PFSK-1 (cell line): ENCODE results near the gene FAM120B.

ENCODE experiments used
- FOXP2 ChIP-seq: optimal IDR thresholded peaks from 2 replicates; pipeline ENCODE3; 2011; ENCODE audit warnings: borderline replicate concordance, control low read depth, inconsistent platforms; ENCODE audit not compliant: insufficient read depth; ENCODE audit errors: extremely low read length, extremely low read depth
- POLR2AphosphoS5 ChIP-seq: IDR thresholded peaks from 2 replicates; pipeline ENCODE4 v1.6.1; 2012; ENCODE audit warnings: low read depth, mild to moderate bottlenecking, control low read depth, low read length, moderate library complexity
- SIN3A ChIP-seq: IDR thresholded peaks from 2 replicates; pipeline ENCODE4 v1.6.1; 2012; ENCODE audit warnings: mild to moderate bottlenecking, low read length, moderate library complexity, borderline replicate concordance; ENCODE audit not compliant: insufficient read depth
- TAF1 ChIP-seq: IDR thresholded peaks from 2 replicates; pipeline ENCODE4 v1.6.1; 2012; ENCODE audit warnings: low read length, control low read depth, borderline replicate concordance; ENCODE audit not compliant: insufficient read depth
- TF ChIP-seq, protein P1 (sequence below), 2 experiments: IDR thresholded peaks; 2 replicates each; pipeline versions ENCODE4 v1.6.1 to v1.8.0; 2011 to 2012; ENCODE audit warnings: low read depth in 2 of 2, low read length in 2 of 2, control low read depth in 1 of 2, inconsistent platforms in 1 of 2, mild to moderate bottlenecking in 1 of 2, moderate library complexity in 1 of 2; ENCODE audit not compliant: insufficient read depth in 1 of 2

DNA sequence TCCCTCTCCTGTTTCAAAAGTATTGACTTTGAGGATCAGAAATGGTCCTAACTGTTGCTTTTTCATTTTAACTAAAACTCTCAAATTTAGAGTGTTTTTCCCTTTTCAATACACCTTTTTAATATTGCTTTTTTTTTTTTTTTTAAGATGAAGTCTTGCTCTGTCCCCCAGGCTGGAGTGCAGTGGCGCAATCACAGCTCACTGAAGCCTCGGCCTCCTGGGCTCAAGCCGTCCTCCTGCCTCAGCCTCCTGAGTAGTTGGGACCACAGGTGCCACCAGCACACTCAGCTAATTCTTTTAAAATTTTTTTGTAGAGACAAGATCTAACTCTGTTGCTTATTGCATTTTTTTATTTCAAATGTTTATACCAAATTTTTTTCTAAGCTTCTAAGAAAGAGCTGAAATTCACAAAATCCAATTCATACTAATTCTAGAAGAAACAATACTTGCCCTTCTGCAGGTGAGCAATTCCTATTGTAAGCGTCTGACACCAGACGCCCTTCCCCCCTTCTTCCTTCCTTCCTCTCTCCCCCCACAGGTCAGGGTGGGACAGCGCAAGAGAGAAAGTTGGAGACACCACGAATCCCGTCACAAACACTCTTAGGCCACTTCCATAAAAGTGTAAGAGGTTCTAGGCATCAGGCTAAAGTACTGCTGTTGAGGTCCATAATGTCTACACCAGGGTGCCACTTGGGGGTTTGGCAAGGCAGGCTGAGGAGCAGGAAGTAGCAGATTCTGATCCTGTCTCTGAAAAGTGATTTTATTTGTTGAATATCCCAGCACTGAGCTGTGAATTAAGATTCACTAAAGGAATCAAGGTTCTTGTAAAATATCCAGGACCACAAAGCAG lies 28.4 kb upstream of the FAM120B start:
- TF ChIP-seq TAF1, result no peak
- no peak for TF ChIP-seq POLR2AphosphoS5
- TF ChIP-seq SIN3A, result no peak
- TF ChIP-seq, protein P1, sequence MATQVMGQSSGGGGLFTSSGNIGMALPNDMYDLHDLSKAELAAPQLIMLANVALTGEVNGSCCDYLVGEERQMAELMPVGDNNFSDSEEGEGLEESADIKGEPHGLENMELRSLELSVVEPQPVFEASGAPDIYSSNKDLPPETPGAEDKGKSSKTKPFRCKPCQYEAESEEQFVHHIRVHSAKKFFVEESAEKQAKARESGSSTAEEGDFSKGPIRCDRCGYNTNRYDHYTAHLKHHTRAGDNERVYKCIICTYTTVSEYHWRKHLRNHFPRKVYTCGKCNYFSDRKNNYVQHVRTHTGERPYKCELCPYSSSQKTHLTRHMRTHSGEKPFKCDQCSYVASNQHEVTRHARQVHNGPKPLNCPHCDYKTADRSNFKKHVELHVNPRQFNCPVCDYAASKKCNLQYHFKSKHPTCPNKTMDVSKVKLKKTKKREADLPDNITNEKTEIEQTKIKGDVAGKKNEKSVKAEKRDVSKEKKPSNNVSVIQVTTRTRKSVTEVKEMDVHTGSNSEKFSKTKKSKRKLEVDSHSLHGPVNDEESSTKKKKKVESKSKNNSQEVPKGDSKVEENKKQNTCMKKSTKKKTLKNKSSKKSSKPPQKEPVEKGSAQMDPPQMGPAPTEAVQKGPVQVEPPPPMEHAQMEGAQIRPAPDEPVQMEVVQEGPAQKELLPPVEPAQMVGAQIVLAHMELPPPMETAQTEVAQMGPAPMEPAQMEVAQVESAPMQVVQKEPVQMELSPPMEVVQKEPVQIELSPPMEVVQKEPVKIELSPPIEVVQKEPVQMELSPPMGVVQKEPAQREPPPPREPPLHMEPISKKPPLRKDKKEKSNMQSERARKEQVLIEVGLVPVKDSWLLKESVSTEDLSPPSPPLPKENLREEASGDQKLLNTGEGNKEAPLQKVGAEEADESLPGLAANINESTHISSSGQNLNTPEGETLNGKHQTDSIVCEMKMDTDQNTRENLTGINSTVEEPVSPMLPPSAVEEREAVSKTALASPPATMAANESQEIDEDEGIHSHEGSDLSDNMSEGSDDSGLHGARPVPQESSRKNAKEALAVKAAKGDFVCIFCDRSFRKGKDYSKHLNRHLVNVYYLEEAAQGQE (IDR thresholded peaks at IDR 0.05; ENCODE audit: insufficient read depth in 1 of 2, low read depth in 2 of 2, low read length in 2 of 2), result no peak
- no peak for TF ChIP-seq FOXP2
